T-helper 1 cell treated with Interleukin-12 subunit alpha and Interleukin-12 subunit beta and Interleukin-4 antibody, amounts not matched to agents 30 ng/mL and 1 ng/mL, for 36 hours (primary cell): ENCODE results near the gene DBX2. TPM values are rescaled to one million over a fixed set of nuclear protein-coding genes. Genes with fewer than 3 reads are reported as not detected.
"Not testable (repeated sequence)": the region's sequence is repeated elsewhere in the genome, so short reads cannot be mapped to it uniquely, and the experiment has no call there.

ENCODE experiments used
- intact Hi-C: fragments of 100-400 bp; cut with micrococcal nuclease; formaldehyde crosslinking; loops from one replicate; pipeline ENCODE4 v1.15.1; 2024
- total RNA-seq: library from RNA; stranded (reverse); gene quantifications from 2 replicates; pipeline ENCODE4 v1.2.3, GENCODE V29; 2022

The DBX2 gene
- total RNA-seq, 1 donor from 2014 or later = not detected

DNA sequence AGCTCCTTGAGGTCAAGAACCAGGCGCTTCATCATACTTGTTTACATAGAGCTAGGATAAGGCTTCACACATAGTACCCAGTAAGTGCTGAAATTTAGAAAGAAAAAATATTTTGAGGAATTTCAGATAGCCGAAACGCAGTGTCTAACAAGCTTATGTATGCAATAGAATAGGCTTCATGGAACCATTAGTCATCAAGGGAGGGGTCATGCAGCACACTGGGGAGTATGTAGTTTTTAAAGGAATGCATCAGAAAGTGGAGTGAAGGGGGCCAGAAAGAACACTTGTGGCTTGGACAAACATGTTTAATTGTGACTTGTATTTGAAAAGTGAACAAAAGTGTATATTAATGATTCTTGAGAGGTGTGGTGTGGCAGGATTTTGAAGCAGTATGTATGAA is 38.1 kb downstream of the DBX2 start:
- intact Hi-C loops = no loop called here

GRCh38 chr12:45010059-45010458 is 40.8 kb downstream of the DBX2 start:
- intact Hi-C loops = no loop called here

- intact Hi-C loops = no loop called here
Measured at GRCh38 chr12:45008211-45008610, 42.7 kb downstream of the DBX2 start.

DNA sequence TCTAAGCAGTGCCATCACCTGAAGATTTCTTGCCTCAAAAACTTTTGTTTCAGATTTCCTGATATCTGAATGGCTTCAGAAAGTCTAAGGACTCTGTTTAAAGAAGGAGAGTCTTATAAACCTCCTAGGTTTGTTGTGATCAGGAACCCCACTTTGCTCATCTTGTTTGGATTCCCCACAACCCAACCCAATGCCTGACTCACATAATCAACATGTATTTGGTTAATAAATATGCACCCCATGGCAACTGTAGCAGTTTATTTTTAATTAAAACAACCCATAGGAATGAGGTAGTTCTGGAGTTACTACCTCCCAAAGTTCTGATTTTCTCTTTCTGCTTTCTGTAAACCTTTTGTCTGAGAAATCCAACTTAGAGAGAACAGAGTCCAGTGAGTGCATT is 51.5 kb downstream of the DBX2 start:
- intact Hi-C loops = no loop called here

GRCh38 chr12:44993161-44993560 is 57.7 kb downstream of the DBX2 start:
- intact Hi-C loops = no loop called here

- intact Hi-C loops = not testable (repeated sequence)
Measured at GRCh38 chr12:44984863-44985262, 66.0 kb downstream of the DBX2 start.

GRCh38 chr12:44979918-44980317 is 71.0 kb downstream of the DBX2 start:
- intact Hi-C loops = no loop called here

GRCh38 chr12:44976246-44976645 is 74.7 kb downstream of the DBX2 start:
- intact Hi-C loops = no loop called here

DNA sequence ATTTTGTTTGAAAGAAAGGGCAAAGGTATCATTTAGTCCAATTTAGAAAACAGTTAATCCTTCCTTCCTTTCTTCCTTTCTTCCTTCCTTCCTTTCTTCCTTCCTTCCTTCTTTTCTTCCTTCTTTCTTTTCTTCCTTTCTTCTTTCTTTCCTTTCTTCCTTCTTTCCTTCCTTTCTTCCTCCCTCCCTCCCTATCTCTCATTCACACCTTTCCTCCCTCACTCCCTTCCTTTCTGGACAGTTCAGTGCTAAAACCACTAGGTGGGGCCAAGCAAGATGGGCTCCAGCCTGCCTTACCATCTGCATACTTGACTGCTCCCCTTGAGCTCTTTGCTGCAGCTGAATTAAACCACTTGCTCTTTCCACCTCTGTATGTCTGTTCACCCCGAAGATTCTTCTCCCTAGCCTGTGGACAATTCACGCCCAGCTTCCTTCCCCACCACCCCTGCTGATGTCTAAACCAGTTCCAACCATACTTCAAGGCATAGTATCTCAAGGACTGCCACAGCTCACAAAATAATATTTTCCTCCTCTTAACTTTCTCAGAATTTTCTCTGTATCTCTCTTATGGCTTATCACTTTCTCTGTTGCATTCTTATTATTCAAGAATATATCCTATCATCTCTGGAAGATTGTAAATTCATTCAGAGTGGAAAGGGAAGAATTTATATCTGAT is 78.0 kb downstream of the DBX2 start:
- intact Hi-C loops = no loop called here

DNA sequence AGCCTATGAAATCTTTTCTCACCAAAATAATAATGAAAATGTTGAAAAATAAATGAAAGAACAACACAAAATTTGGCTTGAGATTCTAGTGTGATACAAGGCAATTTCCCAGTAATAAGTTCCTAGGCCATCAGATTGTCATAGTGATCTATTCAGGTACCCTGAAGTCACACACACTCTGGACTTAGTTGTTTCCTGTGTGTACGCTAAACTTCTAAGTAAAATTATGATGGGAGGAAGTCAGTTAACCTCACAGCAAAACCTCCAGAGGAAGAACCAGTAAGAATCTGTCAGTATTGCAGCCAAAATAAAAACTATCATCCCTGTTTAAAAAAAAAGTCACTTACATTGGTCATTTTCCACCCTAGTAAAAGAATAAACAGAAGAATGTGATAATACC is 81.9 kb downstream of the DBX2 start:
- intact Hi-C loops = no loop called here

Other genes with a start within 250 kb of the DBX2 start
- gene NELL2, start 174.8 kb downstream of the DBX2 start, total RNA-seq = 47.1 and 47.9 TPM in 2 replicates
- gene ANO6, start 165.0 kb upstream of the DBX2 start, total RNA-seq = 27.8 and 29.1 TPM in 2 replicates